Fibroblast of skin of back (primary cell): Measurements from ENCODE around the gene MZF1.

Experiments
- DNase-seq: peaks from one replicate; pipeline ENCODE4 v3.0.0-alpha.2; 2013

MZF1 gene

GRCh38 chr19:58569943-58570670 lies 3.0 kb downstream of the MZF1 start:
- DNase-seq, result no peak

- DNase-seq, result no peak
These were observed 3.8 kb downstream of the MZF1 start for GRCh38 chr19:58569191-58569942.

- DNase-seq, result no peak
These were observed 4.5 kb downstream of the MZF1 start for GRCh38 chr19:58568453-58569130.

- no peak for DNase-seq
These were observed 6.1 kb downstream of the MZF1 start for GRCh38 chr19:58566989-58567388.

GRCh38 chr19:58563823-58564222 lies 9.3 kb downstream of the MZF1 start:
- DNase-seq, result no peak

- no peak for DNase-seq
These were observed 10.0 kb downstream of the MZF1 start for GRCh38 chr19:58563034-58563573.

- peak; percentile 29 for DNase-seq
These were observed 10.8 kb downstream of the MZF1 start for GRCh38 chr19:58562122-58563033.

- no peak for DNase-seq
These were observed 11.6 kb downstream of the MZF1 start for GRCh38 chr19:58561373-58562121.

- no peak for DNase-seq
These were observed 12.2 kb downstream of the MZF1 start for GRCh38 chr19:58560921-58561320.

GRCh38 chr19:58560007-58560887 lies 12.9 kb downstream of the MZF1 start:
- DNase-seq, result no peak

- peak; percentile 94 for DNase-seq
These were observed 13.7 kb downstream of the MZF1 start for GRCh38 chr19:58559275-58560006.

- DNase-seq, result peak; percentile 97
These were observed 14.4 kb downstream of the MZF1 start for GRCh38 chr19:58558623-58559274.

GRCh38 chr19:58558066-58558622 lies 15.0 kb downstream of the MZF1 start, which contains the start of gene UBE2M:
UBE2M (minus strand) TSS chr19:58558611; CDS start chr19:58558381, 230 bp downstream.
- DNase-seq, result no peak

- DNase-seq, result no peak
These were observed 15.7 kb downstream of the MZF1 start for GRCh38 chr19:58557221-58558065.

- DNase-seq, result no peak
These were observed 16.4 kb downstream of the MZF1 start for GRCh38 chr19:58556622-58557220.

GRCh38 chr19:58555920-58556621 lies 17.1 kb downstream of the MZF1 start:
- no peak for DNase-seq
